Measurements from ENCODE around the gene ACSL5.
"Not testable (repeated sequence)": the region's sequence is repeated elsewhere in the genome, so short reads cannot be mapped to it uniquely, and the experiment has no call there.

Gene ACSL5

DNA sequence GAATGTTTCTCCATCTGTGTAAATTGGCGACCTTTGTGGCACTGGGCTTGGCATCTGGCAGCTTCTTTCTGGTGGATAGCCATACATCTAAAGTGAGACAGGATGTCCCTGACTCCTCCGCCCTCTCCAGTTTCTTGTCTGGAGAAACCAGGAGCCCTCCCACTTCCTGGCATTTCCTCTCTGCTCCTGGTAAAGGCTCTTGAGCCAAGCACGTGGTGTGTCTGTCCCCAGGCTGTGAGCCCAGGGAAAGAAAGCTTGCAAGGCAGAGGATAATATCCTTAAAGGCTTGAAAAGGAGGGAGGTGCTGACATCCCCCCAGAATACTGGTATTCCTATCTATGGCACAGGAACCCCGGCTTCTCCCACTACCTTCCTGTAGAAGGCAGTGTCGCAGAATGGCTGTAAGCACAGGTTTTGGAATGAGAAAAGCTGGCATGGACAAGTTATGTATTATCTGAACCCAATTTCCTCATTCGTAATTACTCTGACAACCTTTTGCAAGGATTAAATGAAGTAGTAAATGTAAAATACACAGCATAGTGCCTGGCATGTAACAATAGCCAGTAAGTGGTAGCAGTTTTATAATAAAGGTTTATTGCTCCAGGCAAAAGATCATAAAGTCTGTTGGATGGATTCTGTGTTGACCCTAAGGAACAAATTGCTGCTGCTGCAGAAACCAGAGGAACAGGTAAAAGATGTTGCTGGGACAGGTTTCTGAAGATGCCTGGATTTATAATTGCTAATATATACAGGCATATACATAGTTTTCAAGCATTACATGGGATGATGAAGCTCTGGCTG is 11.8 kb upstream of the ACSL5 start:
- ATAC-seq, result no peak
- Mint-ChIP-seq H3K9me3 (no peaks in the 10 kb centered on the region), H3K27ac (no peak overlapping the region), H3K4me3 (no peak overlapping the region), H3K4me1 (peaks cover 2% of the 10 kb centered on the region), H3K27me3 (peaks cover 5% of the 10 kb centered on the region), H3K36me3 (ENCODE audit: low read depth) (no peaks in the 10 kb centered on the region)
- no peak for DNase-seq

DNA sequence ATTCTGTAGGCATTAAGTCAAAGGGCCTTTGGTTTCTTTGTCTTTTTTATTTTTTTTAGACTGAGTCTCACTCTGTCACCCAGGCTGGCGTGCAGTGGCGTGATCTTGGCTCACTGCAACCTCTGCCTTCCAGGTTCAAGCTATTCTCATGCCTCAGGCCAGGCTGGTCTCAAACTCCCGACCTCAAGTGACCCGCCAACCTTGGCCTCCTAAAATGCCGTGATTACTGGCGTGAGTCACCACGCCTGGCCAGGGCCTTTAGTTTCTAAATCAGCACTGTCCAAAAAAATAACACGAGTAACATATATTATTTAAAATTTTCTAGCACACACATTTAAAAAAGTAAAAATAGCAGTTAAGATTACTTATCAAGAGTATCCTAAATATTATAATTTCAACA is 11.1 kb upstream of the ACSL5 start:
- peaks cover 5% of the 10 kb centered on the region for H3K27me3 Mint-ChIP-seq
- no peak for DNase-seq
- H3K27ac Mint-ChIP-seq, result no peak overlapping the region
- no peak overlapping the region for H3K4me3 Mint-ChIP-seq
- no peaks in the 10 kb centered on the region for H3K9me3 Mint-ChIP-seq
- H3K36me3 Mint-ChIP-seq (ENCODE audit: low read depth), result no peaks in the 10 kb centered on the region
- no peak for ATAC-seq
- H3K4me1 Mint-ChIP-seq, result peaks cover 2% of the 10 kb centered on the region

DNA sequence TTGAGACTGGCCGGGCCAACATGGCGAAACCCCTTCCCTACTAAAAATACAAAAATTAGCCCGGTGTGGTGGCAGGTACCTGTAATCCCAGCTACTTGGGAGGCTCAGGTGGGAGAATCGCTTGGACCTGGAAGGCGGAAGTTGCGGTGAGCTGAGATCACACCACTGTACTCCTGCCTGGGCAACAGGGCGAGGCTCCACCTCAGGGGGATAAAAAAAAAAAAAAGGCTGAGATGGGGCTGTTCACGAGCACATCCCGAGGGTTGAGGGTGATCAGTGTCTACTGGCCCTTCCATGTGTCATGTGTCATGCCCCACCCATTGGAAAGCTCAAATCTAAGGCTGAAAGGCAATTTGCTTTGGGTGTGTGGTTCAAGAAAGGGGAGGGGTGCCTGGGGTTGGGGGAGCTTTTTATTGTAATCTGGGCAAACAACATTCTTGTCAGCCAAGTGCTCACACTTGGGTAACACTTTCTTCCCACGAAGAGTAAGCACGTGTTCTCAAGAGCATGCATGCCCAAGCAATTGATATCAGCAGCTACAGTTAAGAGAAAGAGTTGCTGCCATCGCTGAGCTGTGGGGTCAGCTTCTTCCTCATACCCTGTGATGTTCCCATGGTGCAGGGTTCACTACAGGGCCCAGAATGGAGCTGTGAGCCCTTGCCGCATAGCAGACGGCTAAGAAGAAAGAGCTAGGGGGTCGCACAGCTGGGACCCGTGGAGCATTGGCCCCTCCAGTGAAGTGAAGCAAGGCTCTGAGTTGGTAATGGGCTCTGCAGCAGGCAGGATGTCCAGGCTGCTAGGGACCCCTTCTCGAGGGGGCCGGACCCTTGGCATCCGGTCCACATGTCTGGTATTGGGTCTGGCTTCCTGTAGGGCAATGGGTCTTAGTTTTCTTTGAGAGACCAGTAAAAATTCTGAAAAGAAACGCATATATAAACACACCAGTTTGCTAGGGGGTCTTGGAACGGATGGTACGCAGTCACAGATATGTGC is 9.9 kb upstream of the ACSL5 start:
- no peaks in the 10 kb centered on the region for H3K9me3 Mint-ChIP-seq
- peaks cover 2% of the 10 kb centered on the region for H3K4me1 Mint-ChIP-seq
- H3K27me3 Mint-ChIP-seq, result peaks cover 5% of the 10 kb centered on the region
- DNase-seq, result no peak
- H3K36me3 Mint-ChIP-seq (ENCODE audit: low read depth), result no peaks in the 10 kb centered on the region
- ATAC-seq, result no peak
- no peak overlapping the region for H3K27ac Mint-ChIP-seq
- no peak overlapping the region for H3K4me3 Mint-ChIP-seq

- no peaks in the 10 kb centered on the region for H3K36me3 Mint-ChIP-seq (ENCODE audit: low read depth)
- no peaks in the 10 kb centered on the region for H3K9me3 Mint-ChIP-seq
- peaks cover 5% of the 10 kb centered on the region for H3K27me3 Mint-ChIP-seq
- no peak overlapping the region for H3K4me3 Mint-ChIP-seq
- no peak overlapping the region for H3K27ac Mint-ChIP-seq
- peaks cover 5% of the 10 kb centered on the region for H3K4me1 Mint-ChIP-seq
- peak; percentile 37 for ATAC-seq
- no peak for DNase-seq
Measured at GRCh38 chr10:112365014-112365432, 8.9 kb upstream of the ACSL5 start.

- Mint-ChIP-seq H3K4me3 (no peak overlapping the region), H3K9me3 (no peaks in the 10 kb centered on the region), H3K4me1 (peaks cover 5% of the 10 kb centered on the region), H3K36me3 (ENCODE audit: low read depth) (no peaks in the 10 kb centered on the region), H3K27ac (no peak overlapping the region), H3K27me3 (peaks cover 5% of the 10 kb centered on the region)
- no peak for ATAC-seq
- no peak for DNase-seq
Measured at GRCh38 chr10:112365451-112365850, 8.5 kb upstream of the ACSL5 start.

DNA sequence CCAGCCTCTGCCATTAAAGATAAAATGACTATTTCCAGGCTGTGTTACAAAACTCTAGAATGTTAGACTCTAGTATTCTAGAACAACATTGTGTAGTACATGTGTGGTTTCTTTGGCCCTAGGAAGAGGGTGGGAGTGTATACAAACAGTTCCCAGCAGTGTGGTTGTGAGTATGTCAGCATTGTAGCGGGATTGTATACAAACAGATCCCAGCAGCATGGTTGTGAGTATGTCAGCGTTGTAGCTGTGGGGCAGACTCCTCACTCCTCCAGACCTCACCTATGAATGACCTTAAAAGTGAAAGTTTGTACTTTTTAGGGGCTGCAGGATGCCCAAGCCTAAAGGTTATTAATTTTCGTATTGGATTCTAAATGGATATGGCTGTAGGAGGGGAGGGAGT is 6.9 kb upstream of the ACSL5 start:
- DNase-seq, result no peak
- no peak for ATAC-seq
- H3K4me1 Mint-ChIP-seq, result peaks cover 7% of the 10 kb centered on the region
- H3K4me3 Mint-ChIP-seq, result no peak overlapping the region
- H3K9me3 Mint-ChIP-seq, result no peaks in the 10 kb centered on the region
- peaks cover 2% of the 10 kb centered on the region for H3K36me3 Mint-ChIP-seq (ENCODE audit: low read depth)
- H3K27ac Mint-ChIP-seq, result no peak overlapping the region
- H3K27me3 Mint-ChIP-seq, result peaks cover 3% of the 10 kb centered on the region

DNA sequence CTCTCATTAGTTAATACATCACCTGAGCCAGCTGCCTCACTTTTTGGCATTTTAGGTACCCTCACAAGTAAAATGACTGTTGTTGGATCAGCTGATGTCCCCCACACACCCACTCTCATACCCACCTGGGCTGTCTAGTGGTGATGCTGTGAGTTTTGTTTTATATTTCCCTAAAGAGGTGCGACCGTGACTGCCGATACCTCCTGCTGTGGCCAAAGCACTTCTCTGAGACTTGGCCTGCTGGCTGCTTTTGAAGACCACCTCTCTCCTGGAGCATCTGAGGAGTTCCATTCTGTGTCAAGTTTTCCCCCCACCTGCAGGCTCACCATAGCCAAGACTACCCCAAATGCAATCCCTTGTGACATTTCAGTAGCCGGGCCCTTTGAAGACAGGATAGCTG is 6.4 kb upstream of the ACSL5 start:
- DNase-seq (no peak), ATAC-seq (no peak)
- Mint-ChIP-seq H3K9me3 (no peaks in the 10 kb centered on the region), H3K27ac (no peak overlapping the region), H3K4me3 (no peak overlapping the region), H3K27me3 (peaks cover 3% of the 10 kb centered on the region), H3K4me1 (peaks cover 11% of the 10 kb centered on the region), H3K36me3 (ENCODE audit: low read depth) (peaks cover 2% of the 10 kb centered on the region)

DNA sequence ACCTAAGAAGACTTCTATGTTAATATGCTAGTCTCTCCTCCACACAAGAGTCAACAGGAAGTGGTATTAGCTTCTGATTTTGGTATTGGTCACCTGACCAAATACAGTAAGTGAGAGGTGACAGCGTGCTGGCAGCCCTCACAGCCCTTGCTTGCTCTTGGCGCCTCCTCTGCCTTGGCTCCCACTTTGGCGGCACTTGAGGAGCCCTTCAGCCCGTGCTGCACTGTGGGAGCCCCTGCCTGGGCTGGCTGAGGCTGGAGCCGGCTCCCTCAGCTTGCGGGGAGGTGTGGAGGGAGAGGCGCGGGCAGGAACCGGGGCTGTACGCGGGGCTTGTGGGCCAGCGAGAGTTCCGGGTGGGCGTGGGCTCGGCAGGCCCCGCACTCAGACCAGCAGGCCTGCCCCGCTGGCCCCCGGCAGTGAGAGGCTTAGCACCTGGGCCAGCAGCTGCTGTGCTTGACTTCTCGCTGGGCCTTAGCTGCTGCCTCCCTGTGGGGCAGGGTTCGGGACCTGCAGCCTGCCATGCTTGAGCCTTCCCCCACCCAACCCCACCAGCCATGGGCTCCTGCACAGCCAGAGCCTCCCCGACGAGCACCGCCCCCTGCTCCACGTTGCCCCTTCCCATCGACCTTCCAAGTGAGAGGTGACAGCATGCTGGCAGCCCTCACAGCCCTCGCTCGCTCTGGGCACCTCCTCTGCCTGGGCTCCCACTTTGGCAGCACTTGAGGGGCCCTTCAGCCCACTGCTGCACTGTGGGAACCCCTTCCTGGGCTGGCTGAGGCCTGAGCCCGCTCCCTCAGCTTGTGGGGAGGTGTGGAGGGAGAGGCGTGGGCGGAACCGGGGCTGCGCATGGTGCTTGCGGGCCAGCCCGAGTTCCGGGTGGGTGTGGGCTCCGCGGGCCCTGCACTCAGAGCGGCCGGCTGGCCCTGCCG is 4.2 kb upstream of the ACSL5 start:
- DNase-seq (no peak), ATAC-seq (no peak)
- Mint-ChIP-seq H3K4me3 (no peak overlapping the region), H3K36me3 (ENCODE audit: low read depth) (peaks cover 2% of the 10 kb centered on the region), H3K9me3 (no peaks in the 10 kb centered on the region), H3K27ac (no peak overlapping the region), H3K4me1 (peaks cover 23% of the 10 kb centered on the region), H3K27me3 (peaks cover 3% of the 10 kb centered on the region)

DNA sequence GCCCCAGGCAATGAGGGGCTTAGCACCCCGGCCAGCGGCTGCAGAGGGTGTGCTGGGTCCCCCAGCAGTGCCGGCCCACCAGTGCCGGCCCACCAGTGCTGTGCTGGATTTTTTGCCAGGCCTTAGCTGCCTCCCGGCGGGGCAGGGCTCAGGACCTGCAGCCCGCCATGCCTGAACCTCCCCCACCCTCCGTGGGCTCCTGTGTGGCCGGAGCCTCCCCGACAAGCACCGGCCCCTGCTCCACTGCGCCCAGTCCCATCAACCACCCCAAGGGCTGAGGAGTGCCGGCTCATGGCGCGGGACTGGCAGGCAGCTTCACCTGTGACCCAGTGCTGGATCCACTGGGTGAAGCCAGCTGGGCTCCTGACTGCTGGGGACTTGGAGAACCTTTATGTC is 3.5 kb upstream of the ACSL5 start:
- Mint-ChIP-seq H3K4me3 (no peak overlapping the region), H3K36me3 (ENCODE audit: low read depth) (peaks cover 2% of the 10 kb centered on the region), H3K27me3 (no peaks in the 10 kb centered on the region), H3K4me1 (peaks cover 27% of the 10 kb centered on the region), H3K27ac (no peak overlapping the region), H3K9me3 (no peaks in the 10 kb centered on the region)
- ATAC-seq (no peak), DNase-seq (no peak)

- H3K36me3 Mint-ChIP-seq (ENCODE audit: low read depth); ATAC-seq; H3K27ac Mint-ChIP-seq; H3K4me3 Mint-ChIP-seq; DNase-seq; H3K27me3 Mint-ChIP-seq; H3K9me3 Mint-ChIP-seq: not testable (repeated sequence)
- H3K4me1 Mint-ChIP-seq, result peaks cover 34% of the 10 kb centered on the region
Measured at GRCh38 chr10:112371326-112371725, 2.6 kb upstream of the ACSL5 start.

GRCh38 chr10:112372182-112372810 is 1.6 kb upstream of the ACSL5 start:
- not testable (repeated sequence) for DNase-seq; H3K9me3 Mint-ChIP-seq; ATAC-seq; H3K36me3 Mint-ChIP-seq (ENCODE audit: low read depth); H3K27me3 Mint-ChIP-seq; H3K4me3 Mint-ChIP-seq
- H3K27ac Mint-ChIP-seq, result peak overlapping the region; percentile 31
- H3K4me1 Mint-ChIP-seq, result peaks cover 41% of the 10 kb centered on the region

GRCh38 chr10:112374724-112375541 is 1.0 kb downstream of the ACSL5 start:
- Mint-ChIP-seq H3K9me3 (no peaks in the 10 kb centered on the region), H3K27ac (peak overlapping the region; percentile 100)
- no peak for DNase-seq

GRCh38 chr10:112375721-112376395 is 1.9 kb downstream of the ACSL5 start:
- peaks cover 68% of the 10 kb centered on the region for H3K4me1 Mint-ChIP-seq
- peaks cover 28% of the 10 kb centered on the region for H3K36me3 Mint-ChIP-seq (ENCODE audit: low read depth)
- ATAC-seq (peak; percentile 62), DNase-seq (peak; percentile 46)
- peak overlapping the region; percentile 100 for H3K27ac Mint-ChIP-seq
- H3K4me3 Mint-ChIP-seq, result peak overlapping the region; percentile 97
- H3K27me3 Mint-ChIP-seq, result no peaks in the 10 kb centered on the region
- H3K9me3 Mint-ChIP-seq, result no peaks in the 10 kb centered on the region

More at GRCh38 chr10:112374724-112375541, 1.0 kb downstream of the ACSL5 start:
- Mint-ChIP-seq H3K4me3 (peak overlapping the region; percentile 97), H3K36me3 (ENCODE audit: low read depth) (peaks cover 19% of the 10 kb centered on the region), H3K4me1 (peaks cover 61% of the 10 kb centered on the region), H3K27me3 (no peaks in the 10 kb centered on the region)
- ATAC-seq, result peak; percentile 38
